OCI-LY3 (cell line): ENCODE data around the gene RETREG2.

ENCODE experiments used
- H2AFZ ChIP-seq: fragments of 200-600, 300-600 bp; shearing (Covaris generic); 2 replicates; pipeline ENCODE4 v1.6.0; 2014; ENCODE audit warnings: antibody characterized with exemption, low read depth, low read length
- H3K27ac ChIP-seq: fragments of 200-600, 300-600 bp; sonication (generic); 2 replicates; pipeline ENCODE4 v1.5.1; 2014; ENCODE audit warnings: mild to moderate bottlenecking, low read length, moderate library complexity, mixed read lengths
- H3K27me3 ChIP-seq: fragments of 200-600, 300-600 bp; sonication (generic); 2 replicates; pipeline ENCODE4 v1.6.1; 2014; ENCODE audit warnings: low read depth, low read length, mixed read lengths
- H3K36me3 ChIP-seq: fragments of 200-600, 300-600 bp; sonication (generic); replicated peaks from 2 replicates; pipeline ENCODE3; 2014; ENCODE audit warnings: low read depth, low read length, mixed read lengths
- H3K4me1 ChIP-seq: fragments of 300-600, 200-600 bp; sonication (generic); 2 replicates; pipeline ENCODE4 v1.6.1; 2014; ENCODE audit warnings: low read length, mixed read lengths
- H3K4me2 ChIP-seq: fragments of 200-600, 300-600 bp; sonication (generic); 2 replicates; pipeline ENCODE4 v1.6.1; 2014; ENCODE audit warnings: low read length, mixed read lengths
- H3K4me3 ChIP-seq: fragments of 300-600, 200-600 bp; sonication (generic); 2 replicates; pipeline ENCODE4 v1.5.1; 2014; ENCODE audit warnings: antibody characterized with exemption, mild to moderate bottlenecking, low read length, moderate library complexity
- H3K79me2 ChIP-seq: fragments of 300-600, 200-600 bp; shearing (Covaris generic); 2 replicates; pipeline ENCODE4 v1.6.1; 2014; ENCODE audit warnings: mild to moderate bottlenecking, low read length, mixed read lengths
- H3K9ac ChIP-seq: fragments of 300-600, 200-600 bp; shearing (Covaris generic); 2 replicates; pipeline ENCODE4 v1.6.0; 2014; ENCODE audit warnings: mild to moderate bottlenecking, low read length, moderate library complexity
- H3K9me3 ChIP-seq: fragments of 200-600, 300-600 bp; shearing (Covaris generic); 2 replicates; pipeline ENCODE4 v1.6.1; 2014; ENCODE audit warnings: low read length, mixed read lengths; ENCODE audit not compliant: insufficient read depth
- H4K20me1 ChIP-seq: fragments of 200-600, 300-600 bp; sonication (generic); 2 replicates; pipeline ENCODE4 v1.6.1; 2016; ENCODE audit warnings: low read length, mixed read lengths; ENCODE audit not compliant: insufficient read depth
- CTCF ChIP-seq: fragments of 200-600, 300-600 bp; sonication (generic); IDR thresholded peaks from 2 replicates; pipeline ENCODE4 v1.5.1; 2014; ENCODE audit warnings: antibody characterized with exemption, low read length, low read depth
- EZH2phosphoT487 ChIP-seq: fragments of 200-600 bp; shearing (Covaris generic); IDR thresholded peaks from 2 replicates; pipeline ENCODE4 v1.6.1; 2018; ENCODE audit warnings: antibody characterized with exemption, mixed run types, low read depth

RETREG2 gene

DNA sequence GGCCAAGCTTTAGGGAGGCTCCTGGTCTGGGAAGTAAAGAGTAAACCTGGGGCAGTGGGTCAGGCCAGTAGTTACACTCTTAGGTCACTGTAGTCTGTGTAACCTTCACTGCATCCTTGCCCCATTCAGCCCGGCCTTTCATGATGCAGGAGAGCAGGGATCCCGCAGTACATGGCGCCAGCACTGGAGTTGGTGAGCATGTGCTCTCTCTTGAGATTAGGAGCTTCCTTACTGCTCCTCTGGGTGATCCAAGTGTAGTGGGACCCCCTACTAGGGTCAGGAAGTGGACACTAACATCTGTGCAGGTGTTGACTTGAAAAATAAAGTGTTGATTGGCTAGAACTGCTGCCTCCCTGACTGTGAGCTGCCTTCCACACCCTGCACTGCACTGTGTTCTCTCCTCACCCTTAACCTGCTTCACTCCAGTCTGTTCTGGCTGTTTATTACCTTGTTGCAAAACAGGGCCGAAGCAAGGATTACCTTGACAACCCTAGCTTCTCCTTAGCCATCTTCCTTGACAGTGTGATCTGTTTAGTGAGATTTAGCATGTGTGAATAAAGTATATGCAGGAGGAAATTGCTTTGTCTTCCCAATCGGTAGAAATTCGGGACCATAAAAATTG is 5.2 kb downstream of the RETREG2 start:
- Histone ChIP-seq H3K36me3 (peaks cover 7% of the 10 kb centered on the region), H3K27ac (no peak overlapping the region), H3K4me3 (no peak overlapping the region), H2AFZ (no peak overlapping the region), H4K20me1 (no peaks in the 10 kb centered on the region), H3K79me2 (peaks cover 8% of the 10 kb centered on the region), H3K27me3 (no peaks in the 10 kb centered on the region), H3K4me2 (no peak overlapping the region), H3K9ac (no peak overlapping the region), H3K9me3 (no peaks in the 10 kb centered on the region), H3K4me1 (peaks cover 19% of the 10 kb centered on the region)
- no peak for TF ChIP-seq EZH2phosphoT487

DNA sequence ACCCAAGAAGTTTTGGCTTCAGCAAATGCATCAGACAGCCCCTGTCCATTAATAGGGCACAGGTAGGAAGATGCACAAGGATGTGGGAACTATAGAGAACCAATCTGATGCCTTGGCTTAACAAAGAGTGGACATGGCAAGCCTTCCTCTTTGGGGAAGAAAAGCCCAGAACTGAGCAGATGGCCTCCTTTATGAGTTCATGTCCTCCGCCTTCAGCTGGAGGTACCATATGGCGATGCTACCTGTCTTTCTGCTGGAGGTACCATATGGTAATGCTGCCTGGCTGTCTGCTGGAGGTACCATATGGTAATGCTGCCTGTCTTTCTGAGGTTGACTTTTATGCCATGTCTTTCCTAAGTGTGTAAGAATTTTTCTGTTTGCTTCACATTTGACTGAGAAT is 6.0 kb downstream of the RETREG2 start:
- Histone ChIP-seq H3K4me1 (peaks cover 15% of the 10 kb centered on the region), H3K9ac (no peak overlapping the region), H3K27ac (no peak overlapping the region), H3K9me3 (no peaks in the 10 kb centered on the region), H3K27me3 (no peaks in the 10 kb centered on the region), H3K4me3 (no peak overlapping the region), H4K20me1 (no peaks in the 10 kb centered on the region), H3K36me3 (peaks cover 7% of the 10 kb centered on the region), H3K79me2 (peaks cover 2% of the 10 kb centered on the region), H2AFZ (no peak overlapping the region), H3K4me2 (no peak overlapping the region)
- no peak for TF ChIP-seq CTCF
- no peak for TF ChIP-seq EZH2phosphoT487

DNA sequence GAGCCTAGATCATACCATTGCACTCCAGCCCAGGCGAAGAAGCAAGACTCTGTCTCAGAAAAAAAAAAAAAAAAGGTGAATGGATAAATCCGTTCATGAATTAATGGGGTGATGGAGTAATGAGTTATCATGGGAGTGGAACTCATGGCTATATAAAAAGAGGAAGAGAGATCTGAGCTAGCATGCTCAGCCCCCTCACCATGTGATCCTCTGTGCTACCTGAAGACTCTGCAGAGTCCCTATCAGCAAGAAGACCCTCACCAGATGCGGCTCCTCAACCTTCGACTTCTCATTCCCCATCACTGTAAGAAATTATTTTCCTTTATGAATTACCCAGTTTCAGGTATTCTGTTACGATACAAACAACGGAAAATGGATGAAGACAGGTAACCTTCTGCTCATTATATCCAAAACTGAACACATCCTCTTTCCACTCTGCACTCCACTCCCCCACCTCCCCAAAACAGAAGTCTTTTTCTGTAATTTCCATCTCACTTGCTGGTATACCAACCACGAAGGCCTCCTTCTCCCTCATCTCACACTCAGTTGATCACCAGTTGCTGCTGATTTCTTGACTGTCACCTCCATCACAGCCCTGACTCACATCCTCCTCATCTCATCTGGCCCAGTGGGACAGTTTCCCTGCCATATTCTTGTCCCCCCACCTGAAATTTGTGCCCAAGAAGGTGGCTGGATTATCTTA is 8.8 kb downstream of the RETREG2 start:
- Histone ChIP-seq H3K9me3 (no peaks in the 10 kb centered on the region), H3K4me3 (no peak overlapping the region), H3K36me3 (peaks cover 7% of the 10 kb centered on the region), H3K27ac (peak overlapping the region; percentile 40), H3K79me2 (no peaks in the 10 kb centered on the region), H4K20me1 (no peaks in the 10 kb centered on the region), H3K4me1 (peaks cover 11% of the 10 kb centered on the region), H3K4me2 (peak overlapping the region; percentile 35), H3K9ac (no peak overlapping the region), H2AFZ (peak overlapping the region; percentile 39; the same call in 1 of the 2 replicates), H3K27me3 (no peaks in the 10 kb centered on the region)
- TF ChIP-seq CTCF (no peak), EZH2phosphoT487 (no peak)

DNA sequence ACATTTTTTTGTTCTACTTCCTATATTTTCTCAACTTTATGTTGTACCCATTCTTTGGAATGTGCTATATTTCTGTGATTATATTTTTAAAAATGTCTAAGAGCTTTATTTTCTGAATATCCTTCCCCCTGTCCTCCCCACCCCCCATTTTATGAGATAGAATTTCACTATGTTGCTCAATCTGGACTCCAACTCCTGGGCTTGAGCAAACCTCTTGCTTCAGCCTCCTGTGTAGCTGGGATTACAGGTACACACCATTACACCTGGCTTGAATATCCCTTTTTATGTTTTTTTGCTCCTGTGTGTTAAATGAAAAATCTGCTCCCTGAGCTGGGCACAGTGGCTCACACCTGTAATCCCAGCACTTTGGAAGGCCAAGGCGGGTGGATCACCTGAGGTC is 19.3 kb downstream of the RETREG2 start:
- Histone ChIP-seq H3K27me3 (no peaks in the 10 kb centered on the region), H3K9ac (no peak overlapping the region), H3K36me3 (no peaks in the 10 kb centered on the region), H3K4me1 (no peaks in the 10 kb centered on the region), H2AFZ (no peak overlapping the region), H3K79me2 (no peaks in the 10 kb centered on the region), H3K27ac (no peak overlapping the region), H3K4me2 (no peak overlapping the region), H4K20me1 (no peaks in the 10 kb centered on the region), H3K9me3 (no peaks in the 10 kb centered on the region), H3K4me3 (no peak overlapping the region)
- TF ChIP-seq CTCF (no peak), EZH2phosphoT487 (no peak)
